NB4 (cell line): ENCODE data around the gene HOMER3.

ENCODE experiments used
- MAX ChIP-seq: IDR thresholded peaks from 2 replicates; pipeline ENCODE4 v1.6.1; 2011; ENCODE audit warnings: low read depth, low read length
- MYC ChIP-seq: IDR thresholded peaks from 2 replicates; pipeline ENCODE4 v1.6.1; 2011; ENCODE audit warnings: low read depth, low read length
- POLR2A ChIP-seq: IDR thresholded peaks from 2 replicates; pipeline ENCODE4 v1.6.1; 2011; ENCODE audit warnings: mild to moderate bottlenecking; ENCODE audit not compliant: insufficient read length; ENCODE audit errors: extremely low read depth
- TF ChIP-seq, protein P1 (sequence below): IDR thresholded peaks from one replicate; pipeline ENCODE4 v1.5.1; 2012; ENCODE audit warnings: low read depth, low read length

- TF ChIP-seq, protein P1, sequence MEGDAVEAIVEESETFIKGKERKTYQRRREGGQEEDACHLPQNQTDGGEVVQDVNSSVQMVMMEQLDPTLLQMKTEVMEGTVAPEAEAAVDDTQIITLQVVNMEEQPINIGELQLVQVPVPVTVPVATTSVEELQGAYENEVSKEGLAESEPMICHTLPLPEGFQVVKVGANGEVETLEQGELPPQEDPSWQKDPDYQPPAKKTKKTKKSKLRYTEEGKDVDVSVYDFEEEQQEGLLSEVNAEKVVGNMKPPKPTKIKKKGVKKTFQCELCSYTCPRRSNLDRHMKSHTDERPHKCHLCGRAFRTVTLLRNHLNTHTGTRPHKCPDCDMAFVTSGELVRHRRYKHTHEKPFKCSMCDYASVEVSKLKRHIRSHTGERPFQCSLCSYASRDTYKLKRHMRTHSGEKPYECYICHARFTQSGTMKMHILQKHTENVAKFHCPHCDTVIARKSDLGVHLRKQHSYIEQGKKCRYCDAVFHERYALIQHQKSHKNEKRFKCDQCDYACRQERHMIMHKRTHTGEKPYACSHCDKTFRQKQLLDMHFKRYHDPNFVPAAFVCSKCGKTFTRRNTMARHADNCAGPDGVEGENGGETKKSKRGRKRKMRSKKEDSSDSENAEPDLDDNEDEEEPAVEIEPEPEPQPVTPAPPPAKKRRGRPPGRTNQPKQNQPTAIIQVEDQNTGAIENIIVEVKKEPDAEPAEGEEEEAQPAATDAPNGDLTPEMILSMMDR, result no peak
- TF ChIP-seq POLR2A (no peak), MAX (no peak), MYC (no peak)
These were observed 4.3 kb upstream of the HOMER3 start for GRCh38 chr19:18945297-18945696.
